ENCODE data around the gene CTSF.

CTSF gene

DNA sequence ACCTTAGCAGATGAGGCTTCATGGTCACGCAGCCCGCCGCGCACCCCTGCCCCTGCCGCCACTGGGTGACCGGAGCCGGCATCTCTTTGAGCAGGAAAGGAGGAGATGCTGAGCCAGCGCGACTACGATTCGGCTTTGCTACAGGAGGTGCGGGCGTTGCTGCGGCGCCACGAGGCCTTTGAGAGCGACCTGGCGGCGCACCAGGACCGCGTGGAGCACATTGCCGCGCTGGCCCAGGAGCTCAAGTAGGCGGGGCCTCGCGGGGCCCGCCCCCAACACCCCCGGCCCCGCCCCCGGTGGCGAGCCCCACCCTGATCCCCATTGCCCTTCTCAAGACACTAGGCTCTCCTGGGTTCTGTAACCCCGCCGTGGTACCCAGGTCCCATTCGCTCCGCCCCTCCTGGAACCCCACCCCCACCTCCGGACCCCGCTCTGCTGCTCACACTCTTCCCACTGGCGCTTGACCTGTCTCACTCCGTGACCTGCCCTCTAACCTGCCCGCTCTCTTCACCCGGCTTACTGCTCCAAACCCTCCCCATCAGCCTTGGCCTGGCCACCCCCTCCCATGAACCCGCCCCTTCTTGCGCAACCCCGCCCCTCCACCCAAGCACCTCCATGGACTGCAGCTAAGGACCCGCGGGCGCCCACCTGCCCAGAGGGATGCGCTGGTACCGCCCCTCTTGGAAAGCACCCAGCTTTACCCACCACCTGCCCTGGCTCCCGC, 9.1 kb downstream of the CTSF start:
- DNase-seq (ENCODE audit: low read depth): no peak
- TF ChIP-seq, protein P1, sequence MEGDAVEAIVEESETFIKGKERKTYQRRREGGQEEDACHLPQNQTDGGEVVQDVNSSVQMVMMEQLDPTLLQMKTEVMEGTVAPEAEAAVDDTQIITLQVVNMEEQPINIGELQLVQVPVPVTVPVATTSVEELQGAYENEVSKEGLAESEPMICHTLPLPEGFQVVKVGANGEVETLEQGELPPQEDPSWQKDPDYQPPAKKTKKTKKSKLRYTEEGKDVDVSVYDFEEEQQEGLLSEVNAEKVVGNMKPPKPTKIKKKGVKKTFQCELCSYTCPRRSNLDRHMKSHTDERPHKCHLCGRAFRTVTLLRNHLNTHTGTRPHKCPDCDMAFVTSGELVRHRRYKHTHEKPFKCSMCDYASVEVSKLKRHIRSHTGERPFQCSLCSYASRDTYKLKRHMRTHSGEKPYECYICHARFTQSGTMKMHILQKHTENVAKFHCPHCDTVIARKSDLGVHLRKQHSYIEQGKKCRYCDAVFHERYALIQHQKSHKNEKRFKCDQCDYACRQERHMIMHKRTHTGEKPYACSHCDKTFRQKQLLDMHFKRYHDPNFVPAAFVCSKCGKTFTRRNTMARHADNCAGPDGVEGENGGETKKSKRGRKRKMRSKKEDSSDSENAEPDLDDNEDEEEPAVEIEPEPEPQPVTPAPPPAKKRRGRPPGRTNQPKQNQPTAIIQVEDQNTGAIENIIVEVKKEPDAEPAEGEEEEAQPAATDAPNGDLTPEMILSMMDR (IDR thresholded peaks at IDR 0.05; ENCODE audit: control insufficient read depth, insufficient read depth, low read depth, low read length, missing control alignments): no peak
- H3K4me3 ChIP-seq (ENCODE audit: control insufficient read depth, low read depth, low read length): no peak overlapping the region

DNA sequence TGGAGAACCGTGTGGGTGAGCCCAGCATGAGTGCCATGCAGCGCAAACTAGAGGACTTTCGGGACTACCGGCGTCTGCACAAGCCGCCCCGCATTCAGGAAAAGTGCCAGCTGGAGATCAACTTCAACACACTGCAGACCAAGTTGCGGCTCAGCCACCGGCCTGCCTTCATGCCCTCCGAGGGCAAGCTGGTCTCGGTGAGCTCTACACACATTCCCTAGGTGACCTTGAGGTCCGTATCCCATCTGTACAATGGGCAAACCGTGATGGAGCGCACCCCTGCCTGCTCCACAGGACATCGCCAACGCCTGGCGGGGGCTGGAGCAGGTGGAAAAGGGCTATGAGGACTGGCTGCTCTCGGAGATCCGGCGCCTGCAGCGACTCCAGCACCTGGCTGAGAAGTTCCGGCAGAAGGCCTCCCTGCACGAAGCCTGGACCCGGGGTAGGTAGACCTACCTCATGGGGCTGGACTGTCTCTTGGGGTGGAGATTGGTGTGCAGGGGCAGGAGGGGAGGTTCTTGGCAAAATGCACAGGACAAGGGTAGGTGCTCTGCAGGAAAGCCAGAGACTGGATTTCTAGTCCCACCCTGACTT, 10.6 kb downstream of the CTSF start:
- TF ChIP-seq, protein P1 (IDR thresholded peaks at IDR 0.05; ENCODE audit: control insufficient read depth, insufficient read depth, low read depth, low read length, missing control alignments): no peak
- no peak overlapping the region for H3K4me3 ChIP-seq (ENCODE audit: control insufficient read depth, low read depth, low read length)
- DNase-seq (ENCODE audit: low read depth): no peak

DNA sequence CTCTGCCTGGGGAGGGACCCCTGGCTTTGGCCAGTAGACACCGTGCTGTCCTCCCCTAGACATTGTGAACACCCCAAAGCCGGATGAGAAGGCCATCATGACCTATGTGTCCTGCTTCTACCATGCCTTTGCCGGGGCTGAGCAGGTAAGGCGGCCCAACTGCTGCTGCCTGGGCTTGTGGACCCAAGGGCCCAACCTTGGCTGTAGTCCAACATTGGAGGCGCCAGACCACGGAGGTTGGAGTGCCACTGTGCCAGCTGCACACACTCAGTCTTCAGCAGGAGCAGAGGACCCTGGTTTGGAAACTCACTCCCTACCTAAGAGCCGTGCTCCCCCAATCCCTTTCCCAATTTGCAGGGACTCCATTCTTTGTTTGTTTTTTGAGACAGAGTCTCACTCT, 12.3 kb downstream of the CTSF start:
- DNase-seq (ENCODE audit: low read depth): no peak
- TF ChIP-seq, protein P1 (IDR thresholded peaks at IDR 0.05; ENCODE audit: control insufficient read depth, insufficient read depth, low read depth, low read length, missing control alignments): no peak
- H3K4me3 ChIP-seq (ENCODE audit: control insufficient read depth, low read depth, low read length): no peak overlapping the region

DNA sequence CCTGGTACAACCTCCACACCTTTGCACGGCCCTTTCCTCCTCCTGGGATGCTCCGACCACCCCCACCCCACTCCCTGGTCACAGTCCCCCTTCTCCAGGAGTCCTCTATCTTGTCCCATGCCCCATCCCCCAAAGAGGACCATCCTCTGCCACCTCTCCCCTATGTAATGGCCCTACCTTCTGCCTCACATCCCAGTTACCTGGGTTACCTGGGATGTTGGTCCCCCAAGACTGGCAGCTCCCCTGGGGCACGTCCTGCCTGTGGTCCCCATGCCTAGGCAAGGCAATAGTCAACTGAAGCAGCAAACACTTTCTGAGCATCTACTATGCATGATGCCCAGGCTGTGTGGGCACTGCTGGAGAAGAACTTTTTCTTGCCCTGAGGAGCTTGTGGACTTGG, 13.0 kb downstream of the CTSF start:
- no peak overlapping the region for H3K4me3 ChIP-seq (ENCODE audit: control insufficient read depth, low read depth, low read length)
- TF ChIP-seq, protein P1 (IDR thresholded peaks at IDR 0.05; ENCODE audit: control insufficient read depth, insufficient read depth, low read depth, low read length, missing control alignments): no peak

DNA sequence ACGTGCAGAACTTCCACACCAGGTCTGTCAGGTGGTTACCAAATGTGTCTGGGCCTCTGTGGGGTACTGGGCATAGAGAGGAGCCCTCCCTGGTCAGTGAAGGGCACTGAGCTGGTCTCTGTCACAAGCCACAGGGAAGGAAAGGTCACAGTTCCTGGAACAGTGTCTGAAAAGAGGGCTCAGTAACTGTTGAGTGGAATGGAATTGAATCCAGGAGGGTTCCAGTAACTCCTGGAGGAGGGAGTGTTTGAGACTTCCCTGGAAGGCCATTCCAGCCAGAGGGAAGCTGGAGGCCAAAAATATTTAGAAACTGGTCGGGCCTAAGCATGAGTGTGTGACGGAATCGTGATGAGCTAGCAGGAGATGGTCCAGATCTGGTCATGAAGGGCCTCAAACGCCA, 13.8 kb downstream of the CTSF start:
- DNase-seq (ENCODE audit: low read depth): no peak
- TF ChIP-seq, protein P1 (IDR thresholded peaks at IDR 0.05; ENCODE audit: control insufficient read depth, insufficient read depth, low read depth, low read length, missing control alignments): no peak
- H3K4me3 ChIP-seq (ENCODE audit: control insufficient read depth, low read depth, low read length): no peak overlapping the region

More for the DNA sequence above, 13.0 kb downstream of the CTSF start:
- no peak for DNase-seq (ENCODE audit: low read depth)

DNA sequence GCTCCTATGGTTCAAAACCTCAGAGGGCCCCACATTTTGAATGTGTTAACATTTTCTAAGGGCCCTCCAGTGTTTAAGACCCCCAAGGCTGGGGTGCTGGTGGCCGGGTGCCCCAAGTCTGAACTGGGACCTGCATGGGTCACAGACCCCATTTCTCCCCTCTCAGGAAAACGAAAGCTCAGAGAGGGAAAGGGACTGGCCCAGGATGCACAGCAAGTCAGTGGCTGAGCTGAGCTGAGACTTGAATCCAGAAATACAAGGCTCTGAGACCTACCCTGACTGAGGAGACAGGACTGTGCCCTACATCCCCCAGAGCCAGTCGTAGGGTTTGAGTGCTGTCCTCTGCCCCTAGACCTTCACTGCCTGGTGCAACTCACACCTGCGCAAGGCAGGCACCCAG, 17.5 kb downstream of the CTSF start:
- DNase-seq (ENCODE audit: low read depth): no peak
- TF ChIP-seq, protein P1 (IDR thresholded peaks at IDR 0.05; ENCODE audit: control insufficient read depth, insufficient read depth, low read depth, low read length, missing control alignments): no peak

More for the DNA sequence above, 17.5 kb downstream of the CTSF start:
- no peak overlapping the region for H3K4me3 ChIP-seq (ENCODE audit: control insufficient read depth, low read depth, low read length)

Data from AG09309 (cell line).